Spinal cord (tissue), 10 donors: ENCODE results near the gene ALG13. TPM values are rescaled to one million over a fixed set of nuclear protein-coding genes. Genes with fewer than 3 reads are reported as not detected.

Experiments
- DNase-seq, 6 donors: peaks; one replicate each; pipeline versions ENCODE4 v3.0.0 to v3.0.0-alpha.2; 2013 to 2015; ENCODE audit warnings: low spot score in 6 of 6, low read depth in 4 of 6
- H3K27ac ChIP-seq: one replicate; pipeline ENCODE4 v1.5.1; 2013; ENCODE audit warnings: low read depth, low read length, control low read depth
- H3K27me3 ChIP-seq: one replicate; pipeline ENCODE4 v1.6.1; 2013; ENCODE audit warnings: low read length; ENCODE audit not compliant: control insufficient read depth, insufficient read depth
- H3K36me3 ChIP-seq: one replicate; pipeline ENCODE4 v1.6.1; 2013; ENCODE audit warnings: low read length; ENCODE audit not compliant: control insufficient read depth, insufficient read depth
- H3K4me1 ChIP-seq: one replicate; pipeline ENCODE4 v1.6.1; 2013; ENCODE audit warnings: low read length; ENCODE audit not compliant: control insufficient read depth, insufficient read depth
- H3K4me3 ChIP-seq: one replicate; pipeline ENCODE4 v1.5.1; 2013; ENCODE audit warnings: low read depth, low read length, control low read depth
- H3K9me3 ChIP-seq: one replicate; pipeline ENCODE4 v1.6.1; 2013; ENCODE audit warnings: low read length; ENCODE audit not compliant: control insufficient read depth, insufficient read depth
- WGBS: methylation state at CpG from one replicate; pipeline ENCODE4 v1.1.5; 2013; ENCODE audit warnings: missing lambda C conversion rate; ENCODE audit not compliant: insufficient coverage; 5-methylcytosine and 5-hydroxymethylcytosine counted together
- polyA plus RNA-seq, 2 donors: library from polyadenylated mRNA; unstranded; fragments of 120-200 nt; gene quantifications; one replicate each; pipeline ENCODE4 v1.2.1, GENCODE V29; 2013; ENCODE audit not compliant: insufficient read length in 2 of 2
- total RNA-seq, 2 donors: library from RNA; depleted of rRNA in 1 of 2; stranded (reverse); fragments of 120-200 nt in 1 of 2; fragments of >200 nt in 1 of 2; gene quantifications; one replicate each; pipeline versions ENCODE4 v1.2.3 to v1.2.4, GENCODE V29; 2013 to 2014
- donor health status: healthy.

Gene ALG13
- total and polyA plus RNA-seq, 4 donors: 45.2 to 69.4 (median 56.0) TPM

DNA sequence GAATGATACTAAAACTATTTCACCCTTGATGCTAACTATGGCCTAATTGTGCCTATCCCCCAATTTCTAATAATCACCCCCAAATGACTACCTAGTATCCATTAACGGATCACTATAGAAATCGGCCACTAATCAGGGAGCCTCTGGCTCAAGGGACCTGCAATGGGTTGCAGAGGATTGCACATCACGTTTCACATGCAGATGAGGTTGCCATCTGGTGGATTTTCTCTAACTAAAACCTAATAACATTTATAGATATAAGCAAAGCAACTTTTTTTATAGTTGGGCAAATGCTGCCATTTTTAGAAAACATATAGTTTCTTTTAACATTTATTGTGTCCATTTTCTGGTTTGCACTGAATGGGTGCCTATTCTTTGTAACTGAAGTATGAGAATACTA is 28.3 kb upstream of the ALG13 start:
- peak in 2 of 6 donors; percentile 9 to 75 for DNase-seq
- Histone ChIP-seq H3K9me3 (no peaks in the 10 kb centered on the region), H3K36me3 (no peaks in the 10 kb centered on the region), H3K4me3 (no peak overlapping the region), H3K27me3 (peaks cover 4% of the 10 kb centered on the region), H3K4me1 (no peaks in the 10 kb centered on the region), H3K27ac (no peak overlapping the region)
- 67% methylated on average over 1 of the region's 3 CpGs for WGBS

DNA sequence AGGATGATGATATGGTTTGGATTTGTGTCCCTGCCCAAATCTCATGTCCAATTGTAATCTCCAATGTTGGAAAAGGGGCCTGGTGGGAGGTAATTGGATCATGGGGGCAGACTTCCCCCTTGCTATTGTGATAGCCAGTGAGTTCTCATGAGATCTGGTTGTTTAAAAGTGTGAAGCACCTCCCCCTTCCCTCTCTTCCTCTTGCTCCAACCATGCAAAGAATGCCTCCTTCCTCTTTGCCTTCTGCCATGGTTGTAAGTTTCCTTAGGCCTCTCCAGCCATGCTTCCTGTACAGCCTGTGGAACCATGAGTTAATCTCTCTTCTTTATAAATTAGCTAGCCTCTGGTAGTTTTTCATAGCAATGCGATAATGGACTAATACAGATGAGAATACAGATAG is 19.7 kb upstream of the ALG13 start:
- Histone ChIP-seq H3K9me3 (no peaks in the 10 kb centered on the region), H3K27ac (no peak overlapping the region), H3K27me3 (peaks cover 2% of the 10 kb centered on the region), H3K4me3 (no peak overlapping the region), H3K36me3 (no peaks in the 10 kb centered on the region), H3K4me1 (no peaks in the 10 kb centered on the region)
- no CpG with 5 or more reads among the region's 1 CpG for WGBS
- DNase-seq: no peak

DNA sequence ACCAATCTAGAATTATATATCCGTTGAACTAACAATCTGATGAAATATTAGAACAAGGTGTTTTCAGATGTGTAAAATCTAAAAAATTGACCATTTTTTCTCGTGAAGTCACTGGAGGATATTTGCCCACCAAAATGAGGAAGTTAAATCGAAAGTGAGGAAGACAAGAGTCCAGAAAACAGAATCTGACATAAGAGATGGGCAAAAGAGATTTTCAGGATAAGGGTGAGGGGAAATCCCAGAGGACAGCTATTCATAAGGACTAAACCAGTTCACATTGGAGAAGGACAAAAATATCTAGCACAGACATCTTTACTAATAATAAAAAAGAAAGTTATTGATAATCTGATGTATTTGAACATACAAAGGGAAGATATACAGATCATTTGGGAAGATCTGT is 18.7 kb upstream of the ALG13 start:
- Histone ChIP-seq H3K27ac (no peak overlapping the region), H3K4me3 (no peak overlapping the region), H3K9me3 (no peaks in the 10 kb centered on the region), H3K27me3 (peaks cover 2% of the 10 kb centered on the region), H3K4me1 (no peaks in the 10 kb centered on the region), H3K36me3 (no peaks in the 10 kb centered on the region)
- 71% methylated on average over 1 of the region's 3 CpGs for WGBS
- no peak for DNase-seq

DNA sequence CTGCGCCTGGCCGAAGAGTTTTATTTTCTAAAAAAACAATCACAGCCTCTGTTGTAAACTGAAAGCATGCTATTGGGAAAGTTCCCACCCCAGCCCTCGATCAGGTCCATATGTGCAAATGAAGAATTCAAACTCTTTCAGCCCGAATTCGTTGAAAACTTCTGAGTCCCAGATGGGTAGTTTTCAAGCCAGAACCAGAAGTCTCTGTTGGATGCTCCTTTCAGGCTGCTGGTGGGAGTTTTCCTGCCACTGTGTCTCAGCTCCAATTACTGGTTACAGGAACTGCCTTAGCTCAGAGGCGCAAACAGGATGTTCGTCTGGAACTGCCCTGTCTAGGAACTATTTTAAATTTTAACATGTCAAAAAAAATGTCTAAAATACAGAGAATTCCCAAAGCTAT is 9.3 kb upstream of the ALG13 start:
- no peaks in the 10 kb centered on the region for H3K36me3 ChIP-seq
- no peak overlapping the region for H3K27ac ChIP-seq
- WGBS: 67% methylated on average over 5 of the region's 7 CpGs
- no peak overlapping the region for H3K4me3 ChIP-seq
- H3K27me3 ChIP-seq: peaks cover 11% of the 10 kb centered on the region
- peak in 1 of 6 donors; percentile 63 for DNase-seq
- H3K4me1 ChIP-seq: no peaks in the 10 kb centered on the region
- H3K9me3 ChIP-seq: no peaks in the 10 kb centered on the region

DNA sequence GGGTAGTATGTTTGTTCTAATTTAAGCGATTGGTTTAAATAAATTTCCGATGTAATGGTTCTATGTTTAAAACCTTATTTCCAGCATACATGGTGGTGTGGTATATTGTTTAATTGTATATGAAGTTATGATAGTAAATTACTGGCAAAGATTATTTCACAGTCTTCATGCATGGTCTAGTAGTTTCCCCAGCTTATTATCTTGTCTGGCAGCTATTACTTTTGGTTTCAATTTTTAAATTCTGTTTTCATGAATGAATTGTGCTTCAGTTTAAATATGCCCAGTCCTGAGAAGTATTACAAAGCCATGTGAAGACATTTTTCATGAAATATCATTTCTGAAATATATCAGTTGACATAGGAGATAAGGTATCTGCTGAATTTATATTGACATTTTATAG is 6.3 kb downstream of the ALG13 start:
- Histone ChIP-seq H3K36me3 (no peaks in the 10 kb centered on the region), H3K27me3 (peaks cover 3% of the 10 kb centered on the region), H3K4me1 (no peaks in the 10 kb centered on the region), H3K4me3 (no peak overlapping the region), H3K27ac (no peak overlapping the region), H3K9me3 (no peaks in the 10 kb centered on the region)
- no CpG with 5 or more reads among the region's 2 CpGs for WGBS
- no peak for DNase-seq

DNA sequence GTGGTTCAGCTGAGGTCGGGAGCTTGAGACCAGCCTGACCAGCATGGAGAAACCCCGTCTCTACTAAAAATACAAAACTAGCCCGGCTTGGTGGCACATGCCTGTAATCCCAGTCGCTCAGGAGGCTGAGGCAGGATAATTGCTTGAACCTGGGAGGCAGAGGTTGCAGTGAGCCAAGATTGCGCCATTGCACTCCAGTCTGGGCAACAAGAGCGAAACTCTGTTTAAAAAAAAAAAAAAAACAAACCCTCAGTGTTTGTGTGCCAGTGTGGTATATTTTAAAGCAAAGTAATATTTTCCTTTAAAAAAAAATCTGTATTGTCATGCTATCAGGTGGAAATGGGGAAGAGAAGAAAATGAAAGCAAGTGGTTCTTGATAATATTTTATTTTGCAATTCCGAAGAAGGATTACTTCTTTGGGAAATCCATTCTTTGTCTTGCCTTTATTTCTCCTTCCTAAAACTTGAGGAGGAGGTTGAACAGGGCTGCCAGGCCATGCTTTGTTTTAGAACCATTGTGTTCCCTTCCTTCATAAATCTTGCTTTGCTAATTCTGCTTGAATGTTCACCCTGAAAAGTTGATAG is 14.4 kb downstream of the ALG13 start:
- WGBS: 55% methylated on average over 2 of the region's 7 CpGs
- no peak for DNase-seq
- no peak overlapping the region for H3K27ac ChIP-seq
- no peaks in the 10 kb centered on the region for H3K27me3 ChIP-seq
- H3K4me1 ChIP-seq: no peaks in the 10 kb centered on the region
- no peaks in the 10 kb centered on the region for H3K9me3 ChIP-seq
- H3K4me3 ChIP-seq: no peak overlapping the region
- H3K36me3 ChIP-seq: no peaks in the 10 kb centered on the region

DNA sequence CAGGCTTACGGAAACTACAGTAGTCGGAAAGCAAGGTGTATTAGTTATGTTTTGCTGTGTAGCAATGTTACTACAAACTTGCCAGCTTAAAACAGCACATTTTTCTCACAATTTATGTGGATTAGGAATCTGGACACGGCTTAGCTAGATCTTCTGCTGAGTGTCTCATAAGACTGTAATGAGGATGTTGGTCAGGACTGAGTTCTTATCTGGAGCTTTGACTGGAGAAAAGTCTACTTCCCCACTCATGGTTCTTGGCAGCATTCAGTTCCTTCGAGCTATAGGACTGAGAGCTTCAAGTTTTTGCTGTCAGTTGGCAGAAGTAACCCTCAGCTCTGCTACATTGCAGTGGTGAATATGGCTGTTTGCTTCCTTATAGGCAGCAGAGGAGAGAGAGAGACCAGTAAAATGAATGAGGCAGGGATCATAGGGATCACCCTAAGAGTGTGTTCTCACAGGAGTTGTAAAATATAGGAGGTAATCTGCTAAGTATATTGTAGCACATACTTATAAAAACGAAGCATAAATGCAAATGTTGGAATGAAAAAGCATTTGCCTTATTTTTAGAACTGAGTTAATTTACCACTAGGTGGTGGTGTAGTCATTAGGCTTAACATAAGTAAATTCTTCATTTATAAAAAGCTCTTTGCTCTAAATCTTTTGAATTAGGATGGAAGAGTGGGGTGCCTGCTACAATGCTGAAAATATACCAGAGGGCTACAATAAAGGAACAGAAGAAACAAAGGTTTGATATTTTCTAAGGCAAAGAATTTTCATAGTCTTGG is 38.6 kb downstream of the ALG13 start:
- WGBS: 57% methylated on average over 1 of the region's 5 CpGs
- H3K27ac ChIP-seq: no peak overlapping the region
- H3K4me3 ChIP-seq: no peak overlapping the region
- H3K36me3 ChIP-seq: no peaks in the 10 kb centered on the region
- peaks cover 2% of the 10 kb centered on the region for H3K27me3 ChIP-seq
- H3K9me3 ChIP-seq: no peaks in the 10 kb centered on the region
- peak in 4 of 6 donors; percentile 7 to 52 (median 22) for DNase-seq
- no peaks in the 10 kb centered on the region for H3K4me1 ChIP-seq

DNA sequence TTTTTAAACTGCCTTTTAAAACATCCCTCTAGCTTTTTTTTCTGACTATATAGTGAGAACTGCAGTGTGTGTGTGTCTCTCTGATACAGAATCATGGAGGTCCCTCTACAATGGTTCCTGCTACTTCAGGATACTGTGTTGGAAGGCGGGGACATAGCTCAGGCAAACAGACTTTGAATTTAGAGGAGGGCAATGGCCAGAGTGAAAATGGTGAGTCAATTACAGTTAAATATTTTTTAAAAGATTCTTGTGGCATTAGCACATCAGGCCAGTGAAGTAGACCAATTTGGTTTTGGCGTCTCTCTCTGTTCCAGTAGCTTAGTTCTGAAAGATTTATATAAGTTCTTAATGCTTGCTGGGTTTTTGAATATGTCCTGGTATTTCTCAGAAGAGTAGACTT is 47.1 kb downstream of the ALG13 start:
- Histone ChIP-seq H3K36me3 (no peaks in the 10 kb centered on the region), H3K9me3 (no peaks in the 10 kb centered on the region), H3K27me3 (peaks cover 7% of the 10 kb centered on the region), H3K4me1 (no peaks in the 10 kb centered on the region), H3K27ac (no peak overlapping the region), H3K4me3 (no peak overlapping the region)
- 82% methylated on average over 2 of the region's 2 CpGs for WGBS
- no peak for DNase-seq

DNA sequence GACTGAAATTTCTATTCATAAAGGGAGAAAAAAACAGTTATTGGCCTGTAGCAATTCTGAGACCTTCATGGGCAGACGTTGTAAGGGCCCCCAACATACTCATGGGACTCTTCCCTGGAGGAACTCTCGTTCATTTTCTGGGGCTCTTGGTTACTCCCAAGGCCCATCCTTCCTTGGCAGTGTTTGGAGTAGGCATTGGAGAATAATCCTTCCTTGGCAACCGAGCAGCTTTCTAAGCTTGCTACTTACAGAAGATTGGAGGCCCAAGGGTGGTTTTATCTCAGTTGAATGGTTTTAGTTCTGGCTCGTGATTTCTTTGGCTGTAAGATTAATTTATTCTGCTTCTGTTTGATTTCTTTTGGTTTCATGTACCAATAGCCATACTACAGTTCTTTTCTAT is 50.4 kb downstream of the ALG13 start:
- no CpG with 5 or more reads among the region's 4 CpGs for WGBS
- DNase-seq: peak in 1 of 6 donors; percentile 6
- H3K36me3 ChIP-seq: no peaks in the 10 kb centered on the region

DNA sequence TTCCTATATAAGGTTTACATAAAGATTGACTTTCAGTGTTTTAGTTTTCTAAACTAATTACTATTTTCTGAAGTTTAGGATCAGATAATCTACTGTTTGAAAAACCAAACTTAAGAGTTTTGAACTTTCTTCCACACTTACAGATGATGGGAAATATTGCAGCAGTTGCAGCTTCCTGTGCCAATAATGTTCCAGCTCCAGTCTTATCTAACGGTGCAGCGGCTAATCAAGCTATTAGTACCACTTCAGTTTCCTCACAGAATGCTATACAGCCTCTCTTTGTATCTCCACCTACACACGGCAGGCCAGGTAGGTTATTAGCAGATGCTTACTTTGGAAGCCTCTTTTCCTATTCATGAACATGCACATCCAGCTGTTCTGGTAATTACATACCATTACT is 55.6 kb downstream of the ALG13 start:
- WGBS: 63% methylated on average over 1 of the region's 3 CpGs
- Histone ChIP-seq H3K4me1 (no peaks in the 10 kb centered on the region), H3K27me3 (peaks cover 4% of the 10 kb centered on the region), H3K4me3 (no peak overlapping the region), H3K36me3 (no peaks in the 10 kb centered on the region), H3K9me3 (no peaks in the 10 kb centered on the region), H3K27ac (no peak overlapping the region)
- peak in 1 of 6 donors; percentile 1 for DNase-seq

More for the DNA sequence above, 50.4 kb downstream of the ALG13 start:
- no peaks in the 10 kb centered on the region for H3K9me3 ChIP-seq
- H3K27ac ChIP-seq: no peak overlapping the region
- H3K4me3 ChIP-seq: no peak overlapping the region
- H3K4me1 ChIP-seq: no peaks in the 10 kb centered on the region
- H3K27me3 ChIP-seq: peaks cover 7% of the 10 kb centered on the region
